Activated naive CD8-positive, alpha-beta T cell treated with anti-CD3 and anti-CD28 coated beads for 36 hours (primary cell): ENCODE measurements around the gene GNG10. TPM values are rescaled to one million over a fixed set of nuclear protein-coding genes. Genes with fewer than 3 reads are reported as not detected.
"Not testable (repeated sequence)": the region's sequence is repeated elsewhere in the genome, so short reads cannot be mapped to it uniquely, and the experiment has no call there.

Source experiments
- DNase-seq: peaks from one replicate; pipeline ENCODE4 v3.0.0; 2021
- H3K27ac Mint-ChIP-seq: one replicate; pipeline ENCODE4 v1.8.0; 2022; ENCODE audit warnings: mild to moderate bottlenecking, moderate library complexity, mixed read lengths
- H3K27me3 Mint-ChIP-seq: one replicate; pipeline ENCODE4 v1.8.0; 2022; ENCODE audit warnings: mild to moderate bottlenecking, mixed read lengths
- H3K36me3 Mint-ChIP-seq: one replicate; pipeline ENCODE4 v1.8.0; 2021; ENCODE audit warnings: mild to moderate bottlenecking, mixed read lengths
- H3K4me1 Mint-ChIP-seq: one replicate; pipeline ENCODE4 v1.8.0; 2021; ENCODE audit warnings: mixed read lengths
- H3K4me3 Mint-ChIP-seq: one replicate; pipeline ENCODE4 v1.8.0; 2022; ENCODE audit warnings: mild to moderate bottlenecking, moderate library complexity, mixed read lengths
- H3K9me3 Mint-ChIP-seq: one replicate; pipeline ENCODE4 v1.8.0; 2022; ENCODE audit warnings: mixed read lengths
- total RNA-seq, 2 experiments: library from RNA; stranded (reverse); gene quantifications; one replicate each; pipeline ENCODE4 v1.2.3, GENCODE V29; 2021

GNG10 gene
- total RNA-seq, 2 experiments from 2014 or later: 25.4 to 26.0 TPM

DNA sequence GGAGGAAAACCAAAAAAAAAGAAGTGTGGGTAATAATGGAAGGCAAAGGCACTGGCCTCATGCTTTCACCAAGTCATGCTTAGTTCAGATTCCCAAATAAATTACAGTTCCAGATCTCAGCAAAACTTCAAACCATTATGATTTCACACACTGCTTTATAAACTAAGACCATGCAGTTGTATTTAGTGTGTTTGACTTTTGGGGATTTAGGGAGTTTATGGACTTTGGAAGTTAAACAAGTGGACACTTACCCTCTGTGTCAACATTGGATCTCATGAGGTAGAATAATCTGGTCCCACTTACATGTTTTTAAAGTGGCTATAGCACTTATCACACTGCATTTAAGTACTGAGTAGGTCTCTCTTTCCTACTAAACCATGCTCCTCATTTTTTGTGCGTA lies 26.5 kb upstream of the GNG10 start:
- no peak for DNase-seq
- Mint-ChIP-seq H3K27ac (no peak overlapping the region), H3K4me1 (peaks cover 42% of the 10 kb centered on the region), H3K27me3 (no peaks in the 10 kb centered on the region), H3K4me3 (no peak overlapping the region), H3K36me3 (peaks cover 37% of the 10 kb centered on the region), H3K9me3 (no peaks in the 10 kb centered on the region)

DNA sequence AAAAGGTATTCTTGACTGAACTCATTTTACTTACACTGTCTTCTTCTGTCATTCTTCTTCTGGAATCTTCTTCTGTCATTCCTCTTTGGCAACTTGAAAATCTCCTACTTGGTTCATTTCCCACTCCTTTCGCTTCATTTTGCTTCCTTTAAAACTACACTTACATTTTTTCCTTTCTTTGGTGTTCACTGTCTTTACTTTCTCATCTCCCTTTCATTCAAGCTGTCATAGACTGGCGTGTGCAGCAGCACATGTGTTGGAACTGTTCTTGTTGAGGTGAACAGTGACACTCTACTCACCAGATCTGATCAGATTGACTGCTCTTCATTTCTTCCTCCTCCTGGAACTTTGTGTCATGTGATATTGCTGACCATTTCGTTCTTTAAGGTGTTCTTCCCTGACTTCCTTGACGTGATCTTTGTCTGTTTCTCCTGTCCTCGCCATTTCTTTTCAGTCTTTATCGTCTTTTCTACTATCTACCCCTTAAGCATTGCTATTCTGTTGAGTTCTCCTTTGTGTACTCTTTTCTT lies 23.9 kb upstream of the GNG10 start:
- H3K9me3 Mint-ChIP-seq: no peaks in the 10 kb centered on the region
- H3K4me1 Mint-ChIP-seq: peaks cover 34% of the 10 kb centered on the region
- H3K36me3 Mint-ChIP-seq: peaks cover 28% of the 10 kb centered on the region
- H3K4me3 Mint-ChIP-seq: no peak overlapping the region
- no peak for DNase-seq
- H3K27me3 Mint-ChIP-seq: no peaks in the 10 kb centered on the region
- H3K27ac Mint-ChIP-seq: no peak overlapping the region

DNA sequence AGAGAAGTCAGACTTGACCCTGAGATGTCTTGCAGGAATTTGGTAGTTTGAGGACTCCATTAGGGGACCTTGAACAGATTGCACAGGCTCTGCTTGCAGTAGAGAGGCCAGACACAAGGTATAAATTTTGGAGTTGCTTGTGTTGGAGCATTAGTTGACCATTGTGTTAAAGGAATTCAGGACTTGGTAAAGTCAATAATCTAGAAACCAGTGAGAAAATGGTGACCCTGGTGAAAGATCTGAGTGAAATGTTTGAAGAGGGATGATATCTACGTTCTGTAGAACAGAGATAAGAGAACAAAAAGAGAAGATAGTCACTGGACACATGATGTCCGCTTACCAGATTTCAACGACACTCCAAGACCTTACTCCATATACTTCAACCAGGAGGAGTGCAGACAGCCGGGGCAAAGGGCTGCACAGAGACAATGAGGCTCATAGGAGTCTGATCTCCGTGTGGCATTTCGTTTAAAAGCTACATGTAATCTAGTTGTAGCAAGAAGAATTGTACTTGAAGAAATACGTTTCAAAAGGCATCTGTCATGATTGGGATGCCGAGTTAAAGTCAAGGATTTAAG lies 17.1 kb upstream of the GNG10 start:
- Mint-ChIP-seq H3K9me3 (no peaks in the 10 kb centered on the region), H3K27ac (no peak overlapping the region), H3K36me3 (peaks cover 25% of the 10 kb centered on the region), H3K4me1 (no peaks in the 10 kb centered on the region), H3K27me3 (no peaks in the 10 kb centered on the region), H3K4me3 (no peak overlapping the region)
- no peak for DNase-seq

GRCh38 chr9:111645806-111646205 lies 15.6 kb upstream of the GNG10 start:
- Mint-ChIP-seq H3K27me3 (no peaks in the 10 kb centered on the region), H3K27ac (no peak overlapping the region), H3K4me3 (no peak overlapping the region), H3K36me3 (peaks cover 33% of the 10 kb centered on the region), H3K9me3 (no peaks in the 10 kb centered on the region), H3K4me1 (no peaks in the 10 kb centered on the region)
- no peak for DNase-seq

DNA sequence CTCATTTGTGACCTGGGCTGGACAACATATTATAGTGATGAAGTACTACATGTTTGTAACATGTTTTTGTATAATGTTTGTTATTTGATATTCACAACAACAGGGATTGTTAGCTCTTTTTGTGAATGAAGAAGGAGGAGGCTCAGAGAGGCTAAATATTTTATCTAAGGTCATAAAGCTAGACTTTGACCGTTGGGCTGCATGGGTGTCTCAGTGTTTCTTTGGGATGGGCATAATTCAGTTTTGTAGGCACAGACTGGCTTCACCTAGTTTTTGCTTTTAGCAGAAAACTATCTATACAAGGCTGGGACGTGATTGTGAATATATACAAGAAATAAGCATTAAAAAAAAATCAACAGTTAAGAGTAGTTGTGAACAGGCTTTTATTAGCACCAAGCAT lies 15.0 kb upstream of the GNG10 start:
- H3K4me3 Mint-ChIP-seq: no peak overlapping the region
- H3K27me3 Mint-ChIP-seq: no peaks in the 10 kb centered on the region
- no peaks in the 10 kb centered on the region for H3K4me1 Mint-ChIP-seq
- H3K9me3 Mint-ChIP-seq: no peaks in the 10 kb centered on the region
- DNase-seq: no peak
- H3K27ac Mint-ChIP-seq: no peak overlapping the region
- peaks cover 33% of the 10 kb centered on the region for H3K36me3 Mint-ChIP-seq

DNA sequence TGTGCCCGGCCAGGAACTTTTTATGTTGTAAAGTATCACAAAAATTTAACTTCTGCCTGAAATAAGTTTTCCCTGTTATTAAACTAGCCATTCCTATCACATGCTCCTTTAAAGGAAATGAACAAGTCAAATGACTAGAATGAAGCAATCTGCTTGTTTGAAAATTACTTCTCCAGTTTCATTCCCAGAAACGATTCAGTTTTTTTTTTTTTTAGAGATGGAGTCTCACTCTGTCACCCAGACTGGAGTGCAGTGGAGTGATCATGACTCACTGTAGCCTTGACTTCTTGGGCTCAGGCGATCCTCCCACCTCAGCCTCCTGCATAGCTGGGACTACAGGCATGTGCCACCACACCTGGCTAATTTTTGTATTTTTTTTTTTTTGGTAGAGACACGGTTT lies 13.3 kb upstream of the GNG10 start:
- Mint-ChIP-seq H3K27ac (no peak overlapping the region), H3K36me3 (peaks cover 32% of the 10 kb centered on the region), H3K9me3 (no peaks in the 10 kb centered on the region), H3K4me3 (no peak overlapping the region), H3K4me1 (no peaks in the 10 kb centered on the region), H3K27me3 (no peaks in the 10 kb centered on the region)
- no peak for DNase-seq

GRCh38 chr9:111649016-111649415 lies 12.4 kb upstream of the GNG10 start:
- H3K36me3 Mint-ChIP-seq: peaks cover 32% of the 10 kb centered on the region
- H3K27me3 Mint-ChIP-seq: no peaks in the 10 kb centered on the region
- no peaks in the 10 kb centered on the region for H3K9me3 Mint-ChIP-seq
- H3K27ac Mint-ChIP-seq: no peak overlapping the region
- no peaks in the 10 kb centered on the region for H3K4me1 Mint-ChIP-seq
- no peak overlapping the region for H3K4me3 Mint-ChIP-seq
- DNase-seq: no peak

DNA sequence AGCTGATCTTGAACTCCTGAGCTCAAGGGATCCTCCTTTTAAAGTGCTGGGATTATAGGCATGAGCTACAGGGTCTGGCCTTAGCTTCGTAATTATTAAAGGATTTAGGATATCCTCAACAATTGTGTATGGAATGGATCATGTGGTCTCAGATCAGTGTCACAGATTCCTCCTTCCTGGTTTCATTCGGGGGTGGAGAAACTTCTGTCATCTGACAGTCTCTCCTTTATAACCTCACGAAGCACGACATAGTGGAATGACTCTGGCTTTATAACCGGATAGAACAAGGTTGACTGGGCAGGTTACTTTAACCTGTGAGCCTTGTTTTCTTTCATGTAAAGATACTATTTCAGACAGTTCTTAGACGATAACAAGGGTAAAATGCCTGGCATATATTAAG lies 4.4 kb upstream of the GNG10 start:
- Mint-ChIP-seq H3K4me1 (peaks cover 5% of the 10 kb centered on the region), H3K9me3 (no peaks in the 10 kb centered on the region), H3K27me3 (no peaks in the 10 kb centered on the region), H3K36me3 (peaks cover 11% of the 10 kb centered on the region), H3K27ac (no peak overlapping the region), H3K4me3 (no peak overlapping the region)
- no peak for DNase-seq

GRCh38 chr9:111658943-111659342 lies 2.5 kb upstream of the GNG10 start:
- peaks cover 13% of the 10 kb centered on the region for H3K36me3 Mint-ChIP-seq
- H3K4me1 Mint-ChIP-seq: peaks cover 18% of the 10 kb centered on the region
- H3K27me3 Mint-ChIP-seq: no peaks in the 10 kb centered on the region
- no peak for DNase-seq
- H3K27ac Mint-ChIP-seq: no peak overlapping the region
- H3K9me3 Mint-ChIP-seq: no peaks in the 10 kb centered on the region
- no peak overlapping the region for H3K4me3 Mint-ChIP-seq

- no peak overlapping the region for H3K27ac Mint-ChIP-seq
- H3K4me3 Mint-ChIP-seq: no peak overlapping the region
- no peaks in the 10 kb centered on the region for H3K27me3 Mint-ChIP-seq
- H3K36me3 Mint-ChIP-seq: peaks cover 11% of the 10 kb centered on the region
- H3K4me1 Mint-ChIP-seq: peaks cover 19% of the 10 kb centered on the region
- DNase-seq: no peak
- no peaks in the 10 kb centered on the region for H3K9me3 Mint-ChIP-seq
Observed at GRCh38 chr9:111659691-111660090, 1.7 kb upstream of the GNG10 start.

GRCh38 chr9:111661802-111662521 lies 557 bp downstream of the GNG10 start:
- no peaks in the 10 kb centered on the region for H3K9me3 Mint-ChIP-seq
- peak overlapping the region; percentile 90 for H3K27ac Mint-ChIP-seq
- peaks cover 23% of the 10 kb centered on the region for H3K4me1 Mint-ChIP-seq
- H3K27me3 Mint-ChIP-seq: no peaks in the 10 kb centered on the region
- H3K36me3 Mint-ChIP-seq: peaks cover 7% of the 10 kb centered on the region
- peak; percentile 32 for DNase-seq
- H3K4me3 Mint-ChIP-seq: peak overlapping the region; percentile 90

DNA sequence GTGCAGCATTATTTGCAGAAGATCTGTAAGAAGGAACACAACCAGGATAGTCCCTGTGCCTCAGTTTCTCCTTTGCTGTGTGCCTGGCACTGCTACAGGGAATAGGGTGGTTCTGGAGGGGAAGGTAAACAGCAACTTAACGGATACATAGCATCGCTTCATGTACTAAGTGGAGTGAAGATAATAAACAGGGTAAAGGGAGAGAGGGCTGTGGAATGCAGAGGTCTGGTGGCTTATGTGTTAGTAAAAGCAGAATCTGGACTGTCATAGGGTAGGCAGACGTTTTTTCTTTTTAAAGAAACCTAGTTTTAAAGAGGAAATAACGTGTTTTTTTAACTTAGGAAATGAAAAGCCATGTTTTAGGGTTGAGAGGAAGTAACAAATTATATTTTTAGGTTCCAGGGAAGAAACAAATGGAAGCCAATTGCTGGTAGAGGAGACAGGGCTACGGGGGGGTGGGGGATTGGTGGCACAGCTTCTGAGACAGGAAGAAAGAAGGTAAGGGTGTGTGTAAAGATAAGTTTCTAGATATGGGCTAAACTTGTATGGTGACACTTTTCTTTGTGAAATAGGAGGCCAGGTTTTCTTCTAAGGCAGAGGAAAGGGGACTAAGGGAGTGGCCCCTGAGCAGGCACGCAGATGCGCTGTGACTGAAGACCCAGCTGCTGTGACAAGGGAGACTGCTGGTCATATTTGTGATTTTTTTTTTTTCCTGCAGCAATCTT lies 1.3 kb downstream of the GNG10 start:
- Mint-ChIP-seq H3K27ac (peak overlapping the region; percentile 90), H3K27me3 (no peaks in the 10 kb centered on the region), H3K4me1 (peaks cover 23% of the 10 kb centered on the region), H3K4me3 (peak overlapping the region; percentile 90), H3K36me3 (peaks cover 10% of the 10 kb centered on the region), H3K9me3 (no peaks in the 10 kb centered on the region)
- DNase-seq: no peak

GRCh38 chr9:111663301-111663823 lies 2.0 kb downstream of the GNG10 start:
- Mint-ChIP-seq H3K4me3 (peak overlapping the region; percentile 90), H3K9me3 (no peaks in the 10 kb centered on the region), H3K27ac (peak overlapping the region; percentile 90), H3K27me3 (no peaks in the 10 kb centered on the region), H3K4me1 (peaks cover 23% of the 10 kb centered on the region), H3K36me3 (peaks cover 10% of the 10 kb centered on the region)
- no peak for DNase-seq

DNA sequence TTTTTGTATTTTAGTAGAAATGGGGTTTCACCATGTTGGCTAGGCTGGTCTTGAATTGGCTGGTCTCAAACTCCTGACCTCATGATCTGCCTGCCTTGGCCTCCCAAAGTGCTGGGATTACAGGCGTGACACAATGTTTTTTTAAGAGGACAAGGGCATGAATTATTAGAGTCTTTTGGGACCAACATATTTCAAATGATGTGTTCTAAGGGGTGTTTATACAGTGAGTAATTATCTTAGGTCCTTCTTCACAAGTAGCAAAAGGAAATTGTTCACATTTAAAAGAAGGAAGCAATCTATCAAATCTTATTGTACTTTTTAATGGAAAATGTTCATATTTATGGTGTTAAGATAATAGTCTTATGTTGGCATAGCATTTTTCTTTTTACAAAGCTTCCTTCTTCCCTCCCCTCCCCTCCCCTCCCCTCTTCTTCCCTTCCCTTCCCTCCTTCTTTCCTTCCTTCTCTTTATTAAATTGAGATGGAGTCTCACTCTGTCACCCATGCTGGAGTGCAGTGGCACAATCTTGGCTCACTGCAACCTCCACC lies 6.7 kb downstream of the GNG10 start:
- no peak overlapping the region for H3K27ac Mint-ChIP-seq
- H3K36me3 Mint-ChIP-seq: peaks cover 12% of the 10 kb centered on the region
- DNase-seq: no peak

GRCh38 chr9:111668601-111669000 lies 7.2 kb downstream of the GNG10 start:
- H3K9me3 Mint-ChIP-seq, H3K4me3 Mint-ChIP-seq, H3K27ac Mint-ChIP-seq, H3K27me3 Mint-ChIP-seq, H3K4me1 Mint-ChIP-seq, H3K36me3 Mint-ChIP-seq, DNase-seq: not testable (repeated sequence)

More for the DNA sequence above, 6.7 kb downstream of the GNG10 start:
- Mint-ChIP-seq H3K4me3 (no peak overlapping the region), H3K27me3 (no peaks in the 10 kb centered on the region), H3K4me1 (peaks cover 11% of the 10 kb centered on the region), H3K9me3 (no peaks in the 10 kb centered on the region)
